T-cell (primary cell): ENCODE measurements around the gene CYP4Z1. TPM values are rescaled to one million over a fixed set of nuclear protein-coding genes. Genes with fewer than 3 reads are reported as not detected.
"Not testable (repeated sequence)": the region's sequence is repeated elsewhere in the genome, so short reads cannot be mapped to it uniquely, and the experiment has no call there.

Experiments
- ATAC-seq, 4 experiments: fragments of 200-7000 bp in 3 of 4; fragments of 150-1000 bp in 1 of 4; cut with Tn5 transposase; replicated peaks in 1 of 4; 1 replicate in 3 of 4; 2 replicates in 1 of 4; pipeline ENCODE4 v1.10.0; 2021; ENCODE audit warnings: moderate library complexity in 3 of 4, mild to moderate bottlenecking in 2 of 4, moderate number of reproducible peaks in 1 of 4
- CTCF ChIA-PET, 2 donors: fragments of 300-600 bp; sonication (Branson Sonifier 250); formaldehyde crosslinking; loops; one replicate each; lab custom pipeline; 2022; ENCODE audit warnings: antibody characterized with exemption in 2 of 2; lab: Charles Lee
- POLR2A ChIA-PET, 2 donors: fragments of 300-600 bp; sonication (Branson Sonifier 250); formaldehyde crosslinking; loops; one replicate each; lab custom pipeline; 2022; ENCODE audit warnings: antibody characterized with exemption in 2 of 2; lab: Charles Lee
- DNase-seq, 35 experiments: peaks; one replicate each; pipeline versions ENCODE4 v3.0.0 to v3.0.0-alpha.2; 2013 to 2023
- H3K27ac ChIP-seq: one replicate; pipeline ENCODE4 v1.5.1; 2013; ENCODE audit warnings: low read length
- H3K27me3 ChIP-seq, 2 experiments: replicated peaks in 1 of 2; 1 replicate in 1 of 2; 2 replicates in 1 of 2; pipeline versions ENCODE4 v1.6.1 to v1.7.0; 2013; ENCODE audit warnings: low read length in 1 of 2, mixed read lengths in 1 of 2; ENCODE audit not compliant: control insufficient read depth in 2 of 2, insufficient read depth in 2 of 2; ENCODE audit errors: extremely low read depth in 1 of 2
- H3K36me3 ChIP-seq, 2 donors: 1 replicate in 1 of 2; 2 replicates in 1 of 2; pipeline versions ENCODE4 v1.6.1 to v1.7.0; 2013; ENCODE audit warnings: low read length in 1 of 2; ENCODE audit not compliant: control insufficient read depth in 2 of 2, insufficient read depth in 1 of 2; ENCODE audit errors: extremely low read depth in 1 of 2
- H3K4me1 ChIP-seq, 2 experiments: 1 replicate in 1 of 2; 2 replicates in 1 of 2; pipeline versions ENCODE4 v1.6.1 to v1.7.0; 2013; ENCODE audit warnings: low read length in 2 of 2, mixed read lengths in 1 of 2; ENCODE audit not compliant: insufficient read depth in 2 of 2, control insufficient read depth in 1 of 2; ENCODE audit errors: extremely low read depth in 1 of 2
- H3K4me3 ChIP-seq, 2 donors: 1 replicate in 1 of 2; 2 replicates in 1 of 2; pipeline versions ENCODE4 v1.5.1 to v1.7.0; 2013; ENCODE audit warnings: mild to moderate bottlenecking in 2 of 2, low read length in 1 of 2, moderate library complexity in 1 of 2; ENCODE audit not compliant: control insufficient read depth in 1 of 2; ENCODE audit errors: extremely low read depth in 1 of 2
- H3K9me3 ChIP-seq: 2 replicates; pipeline ENCODE4 v1.7.0; 2013
- H3K27ac Mint-ChIP-seq, 2 donors: one replicate each; pipeline ENCODE4 v1.8.0; 2020 to 2021; ENCODE audit warnings: mild to moderate bottlenecking in 2 of 2, mixed read lengths in 2 of 2
- H3K27me3 Mint-ChIP-seq, 2 donors: one replicate each; pipeline ENCODE4 v1.8.0; 2021 to 2022; ENCODE audit warnings: mixed read lengths in 2 of 2
- H3K36me3 Mint-ChIP-seq: one replicate; pipeline ENCODE4 v1.8.0; 2021; ENCODE audit warnings: mixed read lengths
- H3K4me1 Mint-ChIP-seq, 3 donors: one replicate each; pipeline ENCODE4 v1.8.0; 2020 to 2022; ENCODE audit warnings: mixed read lengths in 3 of 3, mild to moderate bottlenecking in 1 of 3
- H3K4me3 Mint-ChIP-seq, 3 donors: one replicate each; pipeline ENCODE4 v1.8.0; 2020 to 2022; ENCODE audit warnings: mild to moderate bottlenecking in 3 of 3, mixed read lengths in 3 of 3, moderate library complexity in 3 of 3
- H3K9me3 Mint-ChIP-seq, 3 donors: one replicate each; pipeline ENCODE4 v1.8.0; 2020 to 2022; ENCODE audit warnings: mixed read lengths in 3 of 3
- WGBS: methylation state at CpG from one replicate; pipeline ENCODE4 v1.1.5; 2013; ENCODE audit warnings: missing lambda C conversion rate; ENCODE audit not compliant: insufficient coverage; 5-methylcytosine and 5-hydroxymethylcytosine counted together
- total RNA-seq, 35 experiments: library from RNA in 6 of 35; stranded (reverse) in 6 of 35; fragments of 120-200 nt in 1 of 35; gene quantifications; one replicate each; pipeline versions ENCODE4 v1.2.1 to v1.2.4 and lab custom pipeline; 2013 to 2026

The CYP4Z1 gene
- total RNA-seq, 5 donors from 2014 or later (not counting 1 experiment from before 2014, with no cell fraction given) = not detected

GRCh38 chr1:47149162-47149561 is 82.1 kb downstream of the CYP4Z1 start:
- DNase-seq, H3K27ac Mint-ChIP-seq, H3K9me3 Mint-ChIP-seq, H3K36me3 Mint-ChIP-seq, CTCF ChIA-PET, H3K4me1 ChIP-seq, H3K27ac ChIP-seq, H3K36me3 ChIP-seq, POLR2A ChIA-PET, ATAC-seq, H3K4me3 Mint-ChIP-seq, H3K9me3 ChIP-seq, H3K4me1 Mint-ChIP-seq, H3K4me3 ChIP-seq: not testable (repeated sequence)
- 70% methylated on average over 4 of the region's 9 CpGs for WGBS
- H3K27me3 Mint-ChIP-seq = peaks cover 44 to 50% of the 10 kb centered on the region in 2 donors
- H3K27me3 ChIP-seq = peaks cover 0 to 25% of the 10 kb centered on the region in 2 experiments

GRCh38 chr1:47156457-47156856 is 89.4 kb downstream of the CYP4Z1 start:
- ATAC-seq, H3K9me3 ChIP-seq, H3K36me3 Mint-ChIP-seq, H3K27ac Mint-ChIP-seq, H3K27me3 ChIP-seq, CTCF ChIA-PET, H3K4me3 Mint-ChIP-seq, H3K4me1 Mint-ChIP-seq, H3K4me3 ChIP-seq, DNase-seq, H3K36me3 ChIP-seq, POLR2A ChIA-PET, H3K4me1 ChIP-seq, H3K27ac ChIP-seq: not testable (repeated sequence)
- Mint-ChIP-seq H3K27me3 (peaks cover 38 to 42% of the 10 kb centered on the region in 2 donors), H3K9me3 (peaks cover 10 to 19% (median 16%) of the 10 kb centered on the region in 3 donors)

- H3K36me3 ChIP-seq, H3K27ac Mint-ChIP-seq, DNase-seq, H3K4me3 ChIP-seq, H3K4me1 ChIP-seq, H3K27ac ChIP-seq, POLR2A ChIA-PET, H3K36me3 Mint-ChIP-seq, H3K4me3 Mint-ChIP-seq, H3K4me1 Mint-ChIP-seq, ATAC-seq, CTCF ChIA-PET, H3K27me3 ChIP-seq, H3K9me3 ChIP-seq: not testable (repeated sequence)
- WGBS = no CpG with 5 or more reads among the region's 3 CpGs
- H3K9me3 Mint-ChIP-seq = peaks cover 10 to 19% (median 16%) of the 10 kb centered on the region in 3 donors
- H3K27me3 Mint-ChIP-seq = peaks cover 38 to 41% of the 10 kb centered on the region in 2 donors
These were observed 90.9 kb downstream of the CYP4Z1 start for GRCh38 chr1:47157957-47158356.

- Histone ChIP-seq H3K4me3 (no peak overlapping the region), H3K27me3 (peaks cover 0 to 5% of the 10 kb centered on the region in 2 experiments), H3K36me3 (no peaks in the 10 kb centered on the region), H3K9me3 (no peaks in the 10 kb centered on the region), H3K4me1 (no peaks in the 10 kb centered on the region), H3K27ac (no peak overlapping the region)
- ATAC-seq (no peak), DNase-seq (no peak)
- ChIA-PET POLR2A (no interaction called here), CTCF (no interaction called here)
- Mint-ChIP-seq H3K27me3 (peaks cover 28 to 32% of the 10 kb centered on the region in 2 donors), H3K4me1 (no peaks in the 10 kb centered on the region), H3K9me3 (peaks cover 2 to 8% (median 5%) of the 10 kb centered on the region in 3 donors), H3K36me3 (no peaks in the 10 kb centered on the region), H3K27ac (no peak overlapping the region), H3K4me3 (no peak overlapping the region)
These were observed 93.7 kb downstream of the CYP4Z1 start for GRCh38 chr1:47160716-47161115.

- Histone ChIP-seq H3K36me3 (no peaks in the 10 kb centered on the region), H3K27me3 (peaks cover 0 to 7% of the 10 kb centered on the region in 2 experiments), H3K9me3 (no peaks in the 10 kb centered on the region), H3K27ac (no peak overlapping the region), H3K4me3 (no peak overlapping the region), H3K4me1 (no peaks in the 10 kb centered on the region)
- DNase-seq (no peak), ATAC-seq (no peak)
- H3K9me3 Mint-ChIP-seq = peaks cover 0 to under 1% (median 0%) of the 10 kb centered on the region in 3 donors
- ChIA-PET CTCF (no interaction called here), POLR2A (no interaction called here)
- H3K4me1 Mint-ChIP-seq = no peaks in the 10 kb centered on the region
- H3K36me3 Mint-ChIP-seq = no peaks in the 10 kb centered on the region
- WGBS = no CpG with 5 or more reads among the region's 5 CpGs
- peaks cover 21 to 28% of the 10 kb centered on the region in 2 donors for H3K27me3 Mint-ChIP-seq
- no peak overlapping the region for H3K27ac Mint-ChIP-seq
- no peak overlapping the region for H3K4me3 Mint-ChIP-seq
These were observed 94.4 kb downstream of the CYP4Z1 start for GRCh38 chr1:47161298-47162040.

- Mint-ChIP-seq H3K27me3 (peaks cover 38% of the 10 kb centered on the region in 2 donors), H3K4me1 (no peaks in the 10 kb centered on the region), H3K36me3 (no peaks in the 10 kb centered on the region), H3K4me3 (no peak overlapping the region), H3K27ac (no peak overlapping the region), H3K9me3 (no peaks in the 10 kb centered on the region)
- no peak for DNase-seq
- H3K27me3 ChIP-seq = peaks cover 0 to 8% of the 10 kb centered on the region in 2 experiments
- H3K4me1 ChIP-seq = no peaks in the 10 kb centered on the region
- ChIA-PET POLR2A (interaction anchor here in 1 of 2 donors (0.6 kb wide), 1 partner anchor 512 kb away, joined by 3 read pairs; no protein-coding TSS in a partner anchor), CTCF (no interaction called here)
- H3K4me3 ChIP-seq = no peak overlapping the region
- no peaks in the 10 kb centered on the region for H3K36me3 ChIP-seq
- ATAC-seq = no peak
- H3K9me3 ChIP-seq = no peaks in the 10 kb centered on the region
- H3K27ac ChIP-seq = no peak overlapping the region
These were observed 97.5 kb downstream of the CYP4Z1 start for GRCh38 chr1:47164552-47164951.
